Measurements from ENCODE around the gene EIF3A. TPM values are rescaled to one million over a fixed set of nuclear protein-coding genes. Genes with fewer than 3 reads are reported as not detected.
A peak's percentile ranks its signal among the peaks of the same experiment; 100 is the strongest.

EIF3A gene
- total RNA-seq, 2 experiments from 2014 or later, result 127 to 131 TPM

DNA sequence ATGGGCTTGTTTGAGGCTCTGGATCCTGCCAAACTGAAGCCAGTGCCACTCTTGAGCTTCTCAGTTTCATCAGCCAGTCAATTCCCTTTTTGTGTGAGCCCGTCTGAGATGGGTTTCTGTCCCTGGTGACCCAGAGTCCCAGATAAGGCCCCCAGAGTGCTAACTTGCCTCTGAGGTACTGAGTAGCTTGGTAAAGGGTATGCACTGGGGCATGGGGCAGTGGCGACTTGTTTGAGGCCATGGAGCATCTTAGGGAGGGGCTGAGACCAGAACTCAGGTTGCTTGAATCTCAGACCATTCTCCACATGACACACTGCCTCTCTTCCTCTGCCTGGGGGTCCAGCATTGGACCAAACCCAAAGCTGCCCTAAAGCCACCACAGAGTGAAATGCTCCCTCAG lies 86.3 kb downstream of the EIF3A start:
- H3K9me3 Mint-ChIP-seq, result no peaks in the 10 kb centered on the region
- ChIA-PET CTCF (interaction anchor here (0.6 to 1.4 kb wide), 5 partner anchors 7 to 193 kb away, joined by 3 to 4 read pairs (median 3); no protein-coding TSS in a partner anchor), POLR2A (no interaction called here)
- no peak for DNase-seq
- no peak overlapping the region for H3K4me3 Mint-ChIP-seq
- intact Hi-C loops (cut with micrococcal nuclease), result no loop called here
- peaks cover 9% of the 10 kb centered on the region for H3K27me3 Mint-ChIP-seq
- no peak for ATAC-seq
- no peaks in the 10 kb centered on the region for H3K36me3 Mint-ChIP-seq (ENCODE audit: low read depth)
- no peaks in the 10 kb centered on the region for H3K4me1 Mint-ChIP-seq (ENCODE audit: low read depth)
- TF ChIP-seq, protein P1, sequence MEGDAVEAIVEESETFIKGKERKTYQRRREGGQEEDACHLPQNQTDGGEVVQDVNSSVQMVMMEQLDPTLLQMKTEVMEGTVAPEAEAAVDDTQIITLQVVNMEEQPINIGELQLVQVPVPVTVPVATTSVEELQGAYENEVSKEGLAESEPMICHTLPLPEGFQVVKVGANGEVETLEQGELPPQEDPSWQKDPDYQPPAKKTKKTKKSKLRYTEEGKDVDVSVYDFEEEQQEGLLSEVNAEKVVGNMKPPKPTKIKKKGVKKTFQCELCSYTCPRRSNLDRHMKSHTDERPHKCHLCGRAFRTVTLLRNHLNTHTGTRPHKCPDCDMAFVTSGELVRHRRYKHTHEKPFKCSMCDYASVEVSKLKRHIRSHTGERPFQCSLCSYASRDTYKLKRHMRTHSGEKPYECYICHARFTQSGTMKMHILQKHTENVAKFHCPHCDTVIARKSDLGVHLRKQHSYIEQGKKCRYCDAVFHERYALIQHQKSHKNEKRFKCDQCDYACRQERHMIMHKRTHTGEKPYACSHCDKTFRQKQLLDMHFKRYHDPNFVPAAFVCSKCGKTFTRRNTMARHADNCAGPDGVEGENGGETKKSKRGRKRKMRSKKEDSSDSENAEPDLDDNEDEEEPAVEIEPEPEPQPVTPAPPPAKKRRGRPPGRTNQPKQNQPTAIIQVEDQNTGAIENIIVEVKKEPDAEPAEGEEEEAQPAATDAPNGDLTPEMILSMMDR (IDR thresholded peaks at IDR 0.05), result no peak
- H3K27ac Mint-ChIP-seq, result no peak overlapping the region

GRCh38 chr10:118993214-118993613 lies 87.4 kb downstream of the EIF3A start:
- TF ChIP-seq, protein P1 (IDR thresholded peaks at IDR 0.05), result no peak
- no peaks in the 10 kb centered on the region for H3K4me1 Mint-ChIP-seq (ENCODE audit: low read depth)
- no peaks in the 10 kb centered on the region for H3K36me3 Mint-ChIP-seq (ENCODE audit: low read depth)
- H3K4me3 Mint-ChIP-seq, result no peak overlapping the region
- H3K9me3 Mint-ChIP-seq, result no peaks in the 10 kb centered on the region
- peaks cover 9% of the 10 kb centered on the region for H3K27me3 Mint-ChIP-seq
- ChIA-PET POLR2A (no interaction called here), CTCF (interaction anchor here (1.4 kb wide), 1 partner anchor 19 kb away, joined by 3 read pairs; no protein-coding TSS in a partner anchor)
- ATAC-seq (no peak), DNase-seq (no peak)
- no peak overlapping the region for H3K27ac Mint-ChIP-seq
- intact Hi-C loops (cut with micrococcal nuclease), result no loop called here

- ChIA-PET CTCF (no interaction called here), POLR2A (no interaction called here)
- Mint-ChIP-seq H3K27me3 (peaks cover 9% of the 10 kb centered on the region), H3K27ac (no peak overlapping the region), H3K4me1 (ENCODE audit: low read depth) (peaks cover 6% of the 10 kb centered on the region), H3K4me3 (no peak overlapping the region), H3K9me3 (no peaks in the 10 kb centered on the region), H3K36me3 (ENCODE audit: low read depth) (no peaks in the 10 kb centered on the region)
- TF ChIP-seq, protein P1 (IDR thresholded peaks at IDR 0.05), result no peak
- intact Hi-C loops (cut with micrococcal nuclease), result no loop called here
- ATAC-seq (no peak), DNase-seq (no peak)
Measured at GRCh38 chr10:118992496-118992895, 88.1 kb downstream of the EIF3A start.

DNA sequence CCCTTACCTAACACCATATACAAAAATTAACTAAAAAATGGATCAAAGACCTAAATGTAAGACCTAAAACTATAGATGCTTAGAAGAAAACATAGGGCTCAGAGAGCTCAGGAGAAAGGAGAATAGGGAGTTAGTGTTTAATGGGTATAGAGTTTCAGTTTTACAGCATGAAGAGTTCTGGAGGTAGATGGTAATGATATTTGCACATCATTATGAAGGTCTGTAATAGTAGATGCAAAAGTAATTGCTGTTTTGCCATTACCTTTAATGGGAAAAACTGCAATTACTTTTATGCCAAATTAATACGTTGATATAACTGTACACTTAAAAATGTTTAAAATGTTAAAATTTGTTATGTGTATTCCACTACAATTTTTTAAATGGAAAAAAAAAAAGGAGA lies 90.3 kb downstream of the EIF3A start:
- CTCF ChIA-PET, result no interaction called here
- peaks cover 8% of the 10 kb centered on the region for H3K27me3 Mint-ChIP-seq
- intact Hi-C loops (cut with micrococcal nuclease), result no loop called here
- ATAC-seq, result no peak
- H3K27ac Mint-ChIP-seq, result no peak overlapping the region
- TF ChIP-seq, protein P1 (IDR thresholded peaks at IDR 0.05), result no peak
- H3K36me3 Mint-ChIP-seq (ENCODE audit: low read depth), result no peaks in the 10 kb centered on the region
- POLR2A ChIA-PET, result no interaction called here
- no peak overlapping the region for H3K4me3 Mint-ChIP-seq
- H3K4me1 Mint-ChIP-seq (ENCODE audit: low read depth), result peaks cover 14% of the 10 kb centered on the region
- no peak for DNase-seq
- H3K9me3 Mint-ChIP-seq, result peaks cover 6% of the 10 kb centered on the region

DNA sequence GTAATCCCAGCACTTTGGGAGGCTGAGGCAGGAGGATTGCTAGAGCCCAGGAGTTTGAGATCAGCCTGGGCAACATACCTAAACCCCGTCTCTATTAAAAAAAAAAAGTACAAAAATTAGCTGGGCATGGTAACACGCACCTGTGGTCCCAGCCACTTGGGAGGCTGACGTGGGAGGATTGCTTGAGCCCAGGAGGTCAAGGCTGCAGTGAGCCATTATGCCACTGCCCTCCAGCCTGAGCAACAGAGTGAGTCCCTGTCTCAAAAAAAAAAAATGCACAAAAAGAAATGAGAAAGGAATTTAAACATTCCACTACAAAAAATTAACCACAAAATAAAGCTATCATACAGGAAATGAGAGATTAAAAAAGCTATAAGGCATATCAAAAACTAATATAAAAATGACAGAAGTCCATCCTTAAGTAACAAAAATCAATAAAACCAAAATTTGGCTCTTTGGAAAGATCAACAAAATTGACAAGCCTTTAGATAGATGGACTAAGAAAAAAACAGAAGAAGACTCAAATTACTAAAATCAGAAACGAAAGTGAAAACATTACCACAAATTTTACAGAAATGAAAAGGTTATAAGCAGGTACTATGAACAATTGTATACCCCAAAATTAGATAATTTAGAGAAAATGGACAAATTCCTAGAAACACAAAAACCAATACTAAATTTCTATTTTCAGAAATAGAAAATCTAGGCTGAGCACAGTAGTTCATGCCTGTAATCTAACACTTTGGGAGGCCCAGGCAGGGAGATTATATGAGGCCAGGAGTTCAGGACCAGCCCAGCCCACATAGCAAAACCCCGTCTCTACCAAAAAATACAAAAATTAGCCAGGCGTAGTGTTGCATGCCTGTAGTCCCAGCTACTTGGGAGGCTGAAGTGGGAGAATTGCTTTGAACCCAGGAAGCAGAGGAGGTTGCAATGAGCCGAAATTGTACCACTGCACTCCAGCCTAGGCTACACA lies 93.5 kb downstream of the EIF3A start:
- H3K4me3 Mint-ChIP-seq, result no peak overlapping the region
- peaks cover 4% of the 10 kb centered on the region for H3K36me3 Mint-ChIP-seq (ENCODE audit: low read depth)
- peak; percentile 71 for ATAC-seq
- ChIA-PET CTCF (interaction anchor here (0.7 kb wide), 1 partner anchor 8 kb away, joined by 3 read pairs; no protein-coding TSS in a partner anchor), POLR2A (interaction anchor here (0.6 kb wide), 1 partner anchor 254 kb away, joined by 4 read pairs; no protein-coding TSS in a partner anchor)
- H3K27ac Mint-ChIP-seq, result no peak overlapping the region
- H3K4me1 Mint-ChIP-seq (ENCODE audit: low read depth), result peaks cover 14% of the 10 kb centered on the region
- TF ChIP-seq, protein P1 (IDR thresholded peaks at IDR 0.05), result no peak
- peaks cover 15% of the 10 kb centered on the region for H3K9me3 Mint-ChIP-seq
- peak; percentile 8 for DNase-seq
- intact Hi-C loops (cut with micrococcal nuclease), result no loop called here
- H3K27me3 Mint-ChIP-seq, result peaks cover 4% of the 10 kb centered on the region
